ENCODE results near the gene RAB1A. TPM values are rescaled to one million over a fixed set of nuclear protein-coding genes. Genes with fewer than 3 reads are reported as not detected.

Gene RAB1A
- total and polyA plus RNA-seq, 10 of the 15 experiments (the other 5 are each of a cell fraction or from before 2014, with no cell fraction given): 48.9 to 171 (median 83.4) TPM

DNA sequence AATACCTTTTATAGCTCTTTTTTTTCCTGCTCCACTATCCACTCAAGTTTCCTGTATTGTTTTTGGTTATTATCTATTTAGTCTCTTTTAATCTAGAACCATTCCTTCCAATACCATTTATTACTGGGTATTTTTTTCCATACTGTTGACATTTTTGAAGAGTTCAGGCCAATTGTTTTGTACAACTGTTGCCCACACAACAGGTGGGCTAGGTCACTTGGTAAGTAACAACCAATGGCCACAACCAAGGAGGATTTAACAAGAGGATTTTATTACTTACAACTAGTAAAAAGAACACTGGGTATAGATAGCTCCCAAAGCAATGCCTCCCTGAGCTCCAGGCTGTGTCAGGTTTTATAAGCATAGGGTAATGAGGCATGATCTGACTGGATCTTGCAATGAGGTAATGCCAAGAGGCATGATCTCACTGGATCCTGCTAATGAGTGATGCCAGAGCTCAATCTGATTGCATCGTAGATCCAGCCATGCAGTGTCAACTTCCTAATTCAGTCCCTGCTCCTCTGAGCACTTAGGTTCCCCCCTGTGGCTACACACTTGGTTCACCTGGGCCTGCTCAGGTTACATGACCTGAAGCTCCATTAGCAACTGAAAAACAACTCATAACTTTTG lies 80.8 kb downstream of the RAB1A start:
- FAIRE-seq (no peak), DNase-seq (ENCODE audit: low read depth, low spot score) (no peak), ATAC-seq (no peak)
- RAD21 ChIA-PET (ENCODE audit: unreplicated experiment): no interaction called here
- in situ Hi-C loops (cut with MboI) (no loop called here), intact Hi-C loops (cut with micrococcal nuclease; ENCODE audit: unreplicated experiment) (no loop called here)
- BruUV-seq (replicated peaks): no TSS peak
- Histone ChIP-seq H2AFZ (ENCODE audit: control insufficient read depth, low read depth, low read length) (no peak overlapping the region), H3K4me2 (ENCODE audit: control insufficient read depth, insufficient read depth) (no peak overlapping the region), H3K79me2 (ENCODE audit: control insufficient read depth, insufficient read depth, low read length) (no peaks in the 10 kb centered on the region; the same call in 1 of the 2 replicates), H4K20me1 (ENCODE audit: control insufficient read depth, insufficient read depth) (no peaks in the 10 kb centered on the region), H3K9me3 (replicated peaks; ENCODE audit: control insufficient read depth, insufficient read depth, low read length) (peaks cover 17% of the 10 kb centered on the region), H3K4me1 (ENCODE audit: control insufficient read depth, insufficient read depth, low read length) (peaks cover 24% of the 10 kb centered on the region), H3K27me3 (replicated peaks in 1 of 2; ENCODE audit: control insufficient read depth in 2 of 2, insufficient read depth in 2 of 2, low read length in 1 of 2) (no peaks in the 10 kb centered on the region), H3K36me3 (ENCODE audit: control insufficient read depth in 2 of 2, insufficient read depth in 2 of 2, low read length in 1 of 2) (no peaks in the 10 kb centered on the region), H3K9ac (ENCODE audit: control insufficient read depth, insufficient read depth, low read length) (no peak overlapping the region), H3K27ac (ENCODE audit: control insufficient read depth, insufficient read depth) (no peak overlapping the region), H3K4me3 (no peak overlapping the region)
- WGBS (ENCODE audit: insufficient coverage, insufficient replicate concordance, low lambda C conversion rate, missing lambda C conversion rate): 100% methylated on average over 1 of the region's 1 CpG
- SMC1A ChIA-PET (ENCODE audit: uncharacterized antibody, unreplicated experiment): interaction anchor here (0.7 to 1.3 kb wide), 8 partner anchors 16 to 306 kb away, joined by 3 to 5 read pairs (median 3); no protein-coding TSS in a partner anchor
- POLR2A ChIA-PET: interaction anchor here (0.6 kb wide), 2 partner anchors 178 to 362 kb away, joined by 3 to 5 read pairs; partner anchors contain the start of gene ACTR2
- CTCF ChIA-PET: interaction anchor here (0.7 to 1.8 kb wide), 6 partner anchors 9 to 462 kb away, joined by 3 to 7 read pairs (median 4); no protein-coding TSS in a partner anchor
- TF ChIP-seq POLR2A (IDR thresholded peaks at IDR 0.05; ENCODE audit: low read depth, low read length): no peak
- 0 out of 2 replicates have a peak, but pooled peaks have one; percentile 22 for TF ChIP-seq CREB1 (IDR thresholded peaks at IDR 0.05; ENCODE audit: low read depth)
- TF ChIP-seq MYB (IDR thresholded peaks at IDR 0.05; ENCODE audit: borderline replicate concordance, low read depth, low read length): no peak

GRCh38 chr2:65046633-65047407 lies 83.1 kb downstream of the RAB1A start:
- Histone ChIP-seq H3K4me3 (no peak overlapping the region), H4K20me1 (ENCODE audit: control insufficient read depth, insufficient read depth) (no peaks in the 10 kb centered on the region), H3K4me1 (ENCODE audit: control insufficient read depth, insufficient read depth, low read length) (peaks cover 3% of the 10 kb centered on the region), H3K27me3 (replicated peaks in 1 of 2; ENCODE audit: control insufficient read depth in 2 of 2, insufficient read depth in 2 of 2, low read length in 1 of 2) (no peaks in the 10 kb centered on the region), H3K27ac (ENCODE audit: control insufficient read depth, insufficient read depth) (no peak overlapping the region), H3K4me2 (ENCODE audit: control insufficient read depth, insufficient read depth) (no peak overlapping the region), H3K79me2 (ENCODE audit: control insufficient read depth, insufficient read depth, low read length) (no peaks in the 10 kb centered on the region), H2AFZ (ENCODE audit: control insufficient read depth, low read depth, low read length) (no peak overlapping the region), H3K9ac (ENCODE audit: control insufficient read depth, insufficient read depth, low read length) (no peak overlapping the region), H3K36me3 (ENCODE audit: control insufficient read depth in 2 of 2, insufficient read depth in 2 of 2, low read length in 1 of 2) (no peaks in the 10 kb centered on the region), H3K9me3 (replicated peaks; ENCODE audit: control insufficient read depth, insufficient read depth, low read length) (peaks cover 29% of the 10 kb centered on the region)
- BruUV-seq (replicated peaks): no TSS peak
- ChIA-PET SMC1A (ENCODE audit: uncharacterized antibody, unreplicated experiment) (interaction anchor here (0.9 to 2.6 kb wide), 6 partner anchors 8 to 132 kb away, joined by 3 to 6 read pairs (median 4); no protein-coding TSS in a partner anchor), CTCF (interaction anchor here (0.9 to 1.8 kb wide), 4 partner anchors 9 to 460 kb away, joined by 3 to 7 read pairs (median 3); no protein-coding TSS in a partner anchor), RAD21 (ENCODE audit: unreplicated experiment) (interaction anchor here (0.6 to 0.9 kb wide), 2 partner anchors 8 to 104 kb away, joined by 3 read pairs; no protein-coding TSS in a partner anchor), POLR2A (no interaction called here)
- in situ Hi-C loops (cut with MboI): no loop called here
- ATAC-seq (no peak), DNase-seq (ENCODE audit: low read depth, low spot score) (no peak), FAIRE-seq (no peak)
- 74% methylated on average over 11 of the region's 11 CpGs for WGBS (ENCODE audit: insufficient coverage, insufficient replicate concordance, low lambda C conversion rate, missing lambda C conversion rate)
- intact Hi-C loops (cut with micrococcal nuclease; ENCODE audit: unreplicated experiment): no loop called here
- TF ChIP-seq ZZZ3 (IDR thresholded peaks at IDR 0.05; ENCODE audit: control insufficient read depth, insufficient read length, low read depth): no peak
- no peak for TF ChIP-seq NKRF (conservative IDR thresholded peaks at IDR 0.05)
- no peak for TF ChIP-seq SMAD5 (IDR thresholded peaks at IDR 0.05; ENCODE audit: low read depth)
- TF ChIP-seq EP300 (IDR thresholded peaks at IDR 0.05; ENCODE audit: borderline replicate concordance in 1 of 2, control insufficient read depth in 1 of 2, low read depth in 2 of 2, low read length in 2 of 2): no peak
- TF ChIP-seq, protein P1, sequence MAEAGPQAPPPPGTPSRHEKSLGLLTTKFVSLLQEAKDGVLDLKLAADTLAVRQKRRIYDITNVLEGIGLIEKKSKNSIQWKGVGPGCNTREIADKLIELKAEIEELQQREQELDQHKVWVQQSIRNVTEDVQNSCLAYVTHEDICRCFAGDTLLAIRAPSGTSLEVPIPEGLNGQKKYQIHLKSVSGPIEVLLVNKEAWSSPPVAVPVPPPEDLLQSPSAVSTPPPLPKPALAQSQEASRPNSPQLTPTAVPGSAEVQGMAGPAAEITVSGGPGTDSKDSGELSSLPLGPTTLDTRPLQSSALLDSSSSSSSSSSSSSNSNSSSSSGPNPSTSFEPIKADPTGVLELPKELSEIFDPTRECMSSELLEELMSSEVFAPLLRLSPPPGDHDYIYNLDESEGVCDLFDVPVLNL (IDR thresholded peaks at IDR 0.05; ENCODE audit: low read depth, low read length): no peak
- no peak for TF ChIP-seq MYB (IDR thresholded peaks at IDR 0.05; ENCODE audit: borderline replicate concordance, low read depth, low read length)
- TF ChIP-seq ASH2L (IDR thresholded peaks at IDR 0.05; ENCODE audit: borderline replicate concordance, low read depth): no peak
- TF ChIP-seq HCFC1 (IDR thresholded peaks at IDR 0.05; ENCODE audit: low read length): no peak
- TF ChIP-seq ESRRA (IDR thresholded peaks at IDR 0.05; ENCODE audit: low read length): no peak
- no peak for TF ChIP-seq SMAD1 (IDR thresholded peaks at IDR 0.05; ENCODE audit: low read depth, partially characterized antibody)

Measured in GM12878 (cell line).